IPS-20b (cell line): ENCODE results near the gene CTTN.
"Not testable (repeated sequence)": the region's sequence is repeated elsewhere in the genome, so short reads cannot be mapped to it uniquely, and the experiment has no call there.

ENCODE experiments used
- H3K27ac ChIP-seq: one replicate; pipeline ENCODE4 v1.5.1; 2013; ENCODE audit warnings: low read length
- H3K27me3 ChIP-seq: 2 replicates; pipeline ENCODE4 v1.6.1; 2013; ENCODE audit warnings: mild to moderate bottlenecking, low read length, inconsistent platforms; ENCODE audit not compliant: insufficient read depth
- H3K36me3 ChIP-seq: 2 replicates; pipeline ENCODE4 v1.6.1; 2013; ENCODE audit warnings: low read depth, mild to moderate bottlenecking, inconsistent platforms, low read length, moderate library complexity; ENCODE audit not compliant: insufficient read depth
- H3K4me1 ChIP-seq: 2 replicates; pipeline ENCODE4 v1.6.1; 2013; ENCODE audit warnings: mild to moderate bottlenecking, control low read depth, inconsistent platforms, low read length, moderate library complexity; ENCODE audit not compliant: insufficient read depth
- H3K4me3 ChIP-seq: 2 replicates; pipeline ENCODE4 v1.5.1; 2013; ENCODE audit warnings: mild to moderate bottlenecking, low read length, inconsistent platforms
- H3K9ac ChIP-seq: 2 replicates; pipeline ENCODE4 v1.6.1; 2013; ENCODE audit warnings: low read depth, mild to moderate bottlenecking, inconsistent platforms, low read length, moderate library complexity
- H3K9me3 ChIP-seq: 2 replicates; pipeline ENCODE4 v1.6.1; 2013; ENCODE audit warnings: mild to moderate bottlenecking, low read depth, low read length, inconsistent platforms; ENCODE audit not compliant: insufficient read depth

Gene CTTN

DNA sequence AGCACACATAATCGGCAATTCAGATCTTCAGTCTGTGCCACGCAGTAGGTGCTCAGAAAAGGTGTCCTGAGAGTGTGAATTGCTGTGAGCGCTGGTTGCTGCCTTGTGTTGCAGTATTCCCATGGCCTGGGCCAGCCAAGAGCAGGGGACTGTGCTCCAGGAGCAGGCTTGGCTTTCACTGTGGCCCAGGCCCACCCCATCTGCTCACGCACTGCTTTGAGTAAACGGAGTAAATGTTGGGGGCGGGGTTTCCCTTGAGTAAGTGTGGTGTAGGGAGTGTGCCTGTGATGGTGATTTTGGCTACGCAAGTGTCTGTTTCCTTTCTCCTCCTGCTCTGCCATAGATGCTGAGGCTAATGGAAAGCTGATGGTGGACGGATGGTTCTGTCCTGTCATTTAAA is 2.3 kb downstream of the CTTN start:
- peaks cover 12% of the 10 kb centered on the region for H3K36me3 ChIP-seq
- H3K9me3 ChIP-seq, result no peaks in the 10 kb centered on the region
- H3K27ac ChIP-seq, result no peak overlapping the region
- H3K4me1 ChIP-seq, result peaks cover 10% of the 10 kb centered on the region; the same call in 1 of the 2 replicates
- H3K4me3 ChIP-seq, result peak overlapping the region; percentile 9; the same call in 1 of the 2 replicates
- H3K9ac ChIP-seq, result peak overlapping the region; percentile 22; the same call in 1 of the 2 replicates
- H3K27me3 ChIP-seq, result no peaks in the 10 kb centered on the region

DNA sequence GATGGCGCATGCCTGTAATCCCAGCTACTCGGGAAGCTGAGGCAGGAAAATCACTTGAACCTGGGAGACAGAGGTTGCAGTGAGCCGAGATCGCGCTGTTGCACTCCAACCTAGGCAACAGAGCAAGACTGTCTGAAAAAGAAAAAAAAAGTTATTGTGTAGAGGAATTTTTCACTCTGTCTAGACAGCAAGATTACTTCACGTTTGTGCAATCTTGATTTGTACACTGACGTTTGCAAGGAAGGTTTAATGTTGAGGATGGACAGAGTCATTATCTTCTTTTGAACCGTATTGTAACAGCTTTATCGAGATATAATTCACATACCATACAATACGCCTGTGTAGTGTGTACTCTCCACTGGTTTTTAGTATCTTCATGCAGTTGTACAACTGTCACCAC is 3.7 kb downstream of the CTTN start:
- H3K27ac ChIP-seq, result no peak overlapping the region
- H3K36me3 ChIP-seq, result peaks cover 22% of the 10 kb centered on the region
- H3K4me3 ChIP-seq, result no peak overlapping the region
- H3K9ac ChIP-seq, result no peak overlapping the region
- H3K4me1 ChIP-seq, result peaks cover 10% of the 10 kb centered on the region; the same call in 1 of the 2 replicates
- H3K9me3 ChIP-seq, result no peaks in the 10 kb centered on the region
- no peaks in the 10 kb centered on the region for H3K27me3 ChIP-seq

DNA sequence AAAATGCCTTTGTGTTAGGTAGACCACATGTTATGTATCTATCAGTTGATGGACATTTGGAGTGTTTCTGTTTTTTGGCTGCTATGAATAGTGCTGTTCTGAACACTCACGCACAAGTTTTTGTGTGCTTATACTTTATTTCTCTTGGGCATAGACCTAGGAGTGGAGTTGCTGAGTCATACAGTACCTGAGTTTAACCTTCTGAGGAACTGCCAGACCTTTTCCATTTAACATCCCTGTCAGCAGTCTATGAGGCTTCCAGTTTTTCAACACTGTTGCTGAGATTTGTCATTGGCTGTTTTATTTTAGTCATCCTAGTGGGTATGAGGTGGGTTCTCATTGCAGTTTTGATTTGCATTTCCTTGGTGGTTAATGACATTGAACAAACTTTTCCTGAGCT is 4.4 kb downstream of the CTTN start:
- H3K27ac ChIP-seq, result no peak overlapping the region
- H3K9ac ChIP-seq, result no peak overlapping the region
- no peaks in the 10 kb centered on the region for H3K9me3 ChIP-seq
- H3K4me1 ChIP-seq, result peaks cover 6% of the 10 kb centered on the region; the same call in 1 of the 2 replicates
- H3K36me3 ChIP-seq, result peaks cover 29% of the 10 kb centered on the region
- H3K4me3 ChIP-seq, result no peak overlapping the region
- H3K27me3 ChIP-seq, result no peaks in the 10 kb centered on the region

DNA sequence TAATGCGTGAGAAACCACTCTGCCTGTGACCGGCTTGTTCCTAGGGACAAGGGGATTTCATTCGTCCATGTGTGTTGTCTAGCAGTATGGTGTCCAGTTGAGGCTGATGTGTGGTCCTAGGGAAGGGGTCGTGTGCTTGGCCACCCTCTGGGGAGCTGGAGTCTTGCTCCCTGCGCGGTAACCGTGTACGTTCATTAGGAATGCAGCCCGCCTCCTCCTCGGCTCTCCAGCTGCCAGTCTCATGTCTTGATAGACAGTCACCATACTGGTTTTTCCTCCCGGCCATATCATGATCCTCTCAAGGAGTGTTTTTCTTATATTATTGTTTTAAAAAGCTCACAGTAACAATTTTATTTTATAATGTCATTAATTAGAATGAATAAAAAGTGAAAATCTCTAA is 5.9 kb downstream of the CTTN start:
- Histone ChIP-seq H3K4me3 (no peak overlapping the region), H3K36me3 (peaks cover 45% of the 10 kb centered on the region), H3K9me3 (no peaks in the 10 kb centered on the region), H3K27ac (no peak overlapping the region), H3K27me3 (no peaks in the 10 kb centered on the region), H3K9ac (no peak overlapping the region), H3K4me1 (peaks cover 6% of the 10 kb centered on the region; the same call in 1 of the 2 replicates)

DNA sequence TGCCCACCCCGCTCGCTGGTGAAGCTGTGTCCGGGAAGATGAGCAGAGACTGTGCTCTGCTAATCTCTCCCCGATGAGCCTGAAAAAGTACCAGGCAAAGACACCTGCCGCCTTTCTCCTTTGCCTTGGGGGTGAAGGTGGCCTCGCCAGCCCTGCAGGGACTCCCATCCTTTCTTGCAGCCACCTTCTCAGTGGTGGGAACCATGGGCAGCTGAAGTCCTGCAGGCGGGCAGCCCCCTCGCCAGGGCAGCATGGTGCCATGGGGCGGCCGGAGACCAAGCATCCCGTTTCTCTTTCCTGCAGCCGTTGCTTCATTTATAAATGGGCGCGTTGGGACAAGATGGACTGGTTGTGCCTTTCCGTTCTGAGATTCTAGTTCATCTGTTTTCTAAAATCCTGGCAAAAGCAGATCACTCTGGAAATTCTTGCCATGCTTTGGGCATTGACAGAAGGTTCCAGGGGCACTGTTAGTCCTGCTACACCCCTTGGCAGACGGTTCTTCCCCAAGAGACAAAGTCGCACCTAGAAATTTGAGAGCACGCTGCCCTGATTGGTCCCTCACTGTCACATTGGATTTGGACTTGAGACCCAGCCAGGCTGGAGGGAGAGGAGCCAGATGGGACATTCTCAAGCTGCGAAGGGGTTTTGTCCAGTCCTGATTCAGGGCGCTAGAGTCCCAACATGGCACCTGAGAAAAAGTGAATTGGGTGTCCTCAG is 7.5 kb downstream of the CTTN start:
- Histone ChIP-seq H3K4me1 (0 out of 2 replicates have a peak, but pooled peaks cover under 1% of the 10 kb centered on the region), H3K4me3 (no peak overlapping the region), H3K36me3 (peaks cover 60% of the 10 kb centered on the region), H3K9ac (no peak overlapping the region), H3K27ac (no peak overlapping the region), H3K9me3 (no peaks in the 10 kb centered on the region), H3K27me3 (no peaks in the 10 kb centered on the region)

DNA sequence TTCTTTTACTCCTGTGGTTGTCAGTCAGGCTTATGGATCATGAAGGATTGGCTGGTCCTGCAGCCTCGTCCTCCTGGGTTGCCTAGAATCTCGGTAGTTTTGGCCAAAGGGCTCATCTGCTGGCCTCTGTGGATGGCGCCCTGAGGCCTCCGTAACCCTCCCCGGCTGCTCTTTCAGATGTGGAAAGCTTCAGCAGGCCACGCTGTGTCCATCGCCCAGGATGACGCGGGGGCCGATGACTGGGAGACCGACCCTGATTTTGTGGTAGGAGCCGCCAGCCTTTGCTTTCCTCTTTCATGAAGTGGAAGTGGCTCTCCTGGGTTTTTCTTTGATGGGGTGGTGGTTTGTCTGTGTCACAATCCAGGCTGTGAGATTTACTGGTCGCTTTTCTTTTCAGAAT is 8.8 kb downstream of the CTTN start:
- H3K4me3 ChIP-seq, result no peak overlapping the region
- no peak overlapping the region for H3K9ac ChIP-seq
- no peaks in the 10 kb centered on the region for H3K27me3 ChIP-seq
- H3K4me1 ChIP-seq, result no peaks in the 10 kb centered on the region
- no peaks in the 10 kb centered on the region for H3K9me3 ChIP-seq
- H3K36me3 ChIP-seq, result peaks cover 73% of the 10 kb centered on the region
- no peak overlapping the region for H3K27ac ChIP-seq

DNA sequence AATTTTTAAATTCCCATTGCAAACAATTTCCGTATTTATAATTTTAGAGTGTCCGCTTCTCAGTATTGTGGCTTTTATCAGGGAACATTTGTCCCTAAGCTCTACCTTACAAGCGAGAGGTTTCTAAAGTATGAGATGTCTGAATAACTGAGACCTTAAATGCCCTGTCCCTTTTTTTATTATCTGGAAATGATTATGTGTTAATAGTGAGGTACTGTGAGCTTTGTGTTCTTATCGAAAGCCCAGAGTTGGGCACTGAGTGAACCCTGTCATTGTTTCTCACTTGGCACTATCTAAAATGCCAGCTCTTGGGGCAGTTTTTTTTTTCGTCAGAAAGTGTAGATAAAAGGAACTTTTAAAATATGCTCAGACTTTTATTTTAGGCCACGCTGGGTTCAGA is 9.5 kb downstream of the CTTN start:
- no peak overlapping the region for H3K4me3 ChIP-seq
- no peaks in the 10 kb centered on the region for H3K4me1 ChIP-seq
- no peak overlapping the region for H3K27ac ChIP-seq
- no peaks in the 10 kb centered on the region for H3K9me3 ChIP-seq
- peaks cover 80% of the 10 kb centered on the region for H3K36me3 ChIP-seq
- H3K27me3 ChIP-seq, result no peaks in the 10 kb centered on the region
- H3K9ac ChIP-seq, result no peak overlapping the region

DNA sequence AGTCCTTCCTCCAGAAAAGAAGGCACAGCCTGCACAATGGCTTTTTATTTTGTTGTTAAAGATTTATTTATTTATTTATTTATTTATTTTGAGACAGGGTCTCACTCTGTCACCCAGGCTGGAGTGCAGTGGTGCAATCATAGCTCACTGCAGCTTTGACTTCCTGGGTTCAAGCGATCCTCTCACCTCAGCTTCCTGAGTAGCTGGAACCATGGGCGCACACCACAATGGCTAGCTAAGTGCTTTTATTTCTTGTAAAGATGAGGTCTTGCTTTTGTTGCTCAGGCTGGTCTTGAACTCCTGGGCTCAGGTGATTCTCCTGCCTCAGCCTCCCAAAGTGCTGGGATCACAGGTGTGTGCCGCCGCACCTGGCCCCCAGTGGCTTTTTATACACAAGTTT is 10.0 kb downstream of the CTTN start:
- H3K9ac ChIP-seq, H3K27me3 ChIP-seq, H3K4me3 ChIP-seq, H3K9me3 ChIP-seq, H3K27ac ChIP-seq, H3K4me1 ChIP-seq: not testable (repeated sequence)
- H3K36me3 ChIP-seq, result peaks cover 85% of the 10 kb centered on the region

DNA sequence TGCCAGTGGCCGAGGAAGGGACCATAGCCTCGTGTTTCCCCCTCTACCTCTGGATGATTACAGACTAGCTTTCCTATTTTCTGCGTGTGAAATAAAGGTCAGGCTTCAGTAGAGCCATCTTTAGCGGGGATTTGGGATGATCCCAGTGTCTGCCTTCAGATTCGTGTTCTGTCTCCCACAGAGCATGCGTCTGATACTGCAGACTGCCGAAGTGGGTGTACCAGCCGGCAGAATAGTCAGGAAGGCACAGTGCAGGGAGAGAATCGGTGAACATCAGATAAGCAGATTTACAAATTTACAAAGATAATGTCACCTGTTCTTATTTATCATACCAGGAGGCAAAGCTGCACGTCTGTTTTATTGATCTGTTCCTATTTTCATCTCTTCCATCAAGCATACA is 11.1 kb downstream of the CTTN start:
- Histone ChIP-seq H3K4me3 (no peak overlapping the region), H3K9me3 (no peaks in the 10 kb centered on the region), H3K9ac (no peak overlapping the region), H3K27ac (no peak overlapping the region), H3K36me3 (peaks cover 95% of the 10 kb centered on the region), H3K27me3 (no peaks in the 10 kb centered on the region), H3K4me1 (no peaks in the 10 kb centered on the region)

DNA sequence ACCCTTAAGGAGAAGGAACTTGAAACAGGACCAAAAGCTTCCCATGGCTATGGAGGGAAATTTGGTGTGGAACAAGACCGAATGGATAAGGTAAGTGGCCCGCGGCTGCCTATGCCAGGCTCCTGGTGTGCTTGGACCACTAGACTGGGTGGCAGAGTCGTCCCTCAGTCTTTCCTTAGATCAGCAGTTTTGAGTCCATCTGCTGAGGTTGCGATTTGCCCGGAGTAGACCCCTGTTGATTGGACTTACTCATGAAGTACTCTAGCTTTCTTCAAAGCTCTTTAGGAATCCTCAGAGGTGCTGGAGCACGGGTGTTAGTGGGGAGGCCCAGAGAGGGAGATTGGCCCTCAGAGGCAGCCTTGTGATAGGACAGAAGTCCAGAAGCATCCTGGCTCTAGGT is 11.5 kb downstream of the CTTN start:
- H3K9me3 ChIP-seq, result no peaks in the 10 kb centered on the region
- H3K4me1 ChIP-seq, result no peaks in the 10 kb centered on the region
- no peak overlapping the region for H3K9ac ChIP-seq
- peaks cover 98% of the 10 kb centered on the region for H3K36me3 ChIP-seq
- H3K4me3 ChIP-seq, result no peak overlapping the region
- H3K27ac ChIP-seq, result no peak overlapping the region
- H3K27me3 ChIP-seq, result no peaks in the 10 kb centered on the region

DNA sequence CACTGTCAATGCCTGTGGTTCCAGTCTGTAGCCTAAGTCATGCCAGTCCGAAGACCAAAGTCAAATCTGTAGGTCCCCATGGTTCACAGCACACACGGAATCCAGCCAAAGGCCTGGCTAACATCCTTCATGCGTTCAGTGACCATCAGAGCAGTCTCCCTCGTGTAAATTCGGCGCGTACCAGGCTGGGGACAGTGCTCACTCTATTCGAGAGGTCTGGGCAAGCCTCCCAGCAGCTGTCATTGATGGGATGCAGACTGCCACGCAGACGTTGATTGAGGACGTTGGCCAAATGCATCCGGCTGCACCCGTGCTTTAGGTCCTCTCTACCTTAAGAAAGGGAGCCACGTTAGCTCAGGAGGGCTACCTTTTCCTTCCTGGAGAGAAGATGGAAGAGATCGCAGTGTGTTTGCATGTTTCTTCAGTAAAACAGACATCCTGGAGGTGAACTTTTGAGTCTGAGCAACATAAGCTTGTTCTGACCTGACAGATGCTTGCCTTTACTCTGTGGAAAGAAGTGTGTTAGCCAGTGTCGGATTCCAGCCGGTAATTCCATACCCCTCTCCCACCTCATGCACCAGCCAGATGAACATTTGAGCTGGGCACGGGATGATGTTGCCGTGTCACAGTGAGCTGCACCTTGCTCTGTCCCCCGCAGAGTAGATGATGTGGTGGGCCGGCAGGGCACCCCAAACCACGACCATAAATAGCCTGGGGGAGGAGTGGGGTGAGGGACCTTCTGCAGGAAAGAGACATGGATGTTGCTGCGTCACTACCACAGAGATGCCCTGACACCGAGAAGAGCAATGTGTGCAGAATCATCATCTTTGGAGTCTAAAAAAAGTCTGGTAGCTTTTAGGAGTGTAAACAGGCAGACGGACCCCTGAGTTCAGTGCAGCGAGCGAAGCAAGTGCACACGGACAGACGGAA is 12.2 kb downstream of the CTTN start:
- Histone ChIP-seq H3K27me3 (no peaks in the 10 kb centered on the region), H3K4me3 (no peak overlapping the region), H3K36me3 (peaks cover 98% of the 10 kb centered on the region)

More for the DNA sequence above, 12.2 kb downstream of the CTTN start:
- Histone ChIP-seq H3K9ac (no peak overlapping the region), H3K9me3 (no peaks in the 10 kb centered on the region), H3K27ac (no peak overlapping the region), H3K4me1 (no peaks in the 10 kb centered on the region)
